A172 (cell line): ENCODE results near the gene PLPP2. TPM values are rescaled to one million over a fixed set of nuclear protein-coding genes. Genes with fewer than 3 reads are reported as not detected.

Experiments
- DNase-seq: peaks from one replicate; pipeline ENCODE4 v3.0.0-alpha.2; 2015; ENCODE audit warnings: low spot score
- total RNA-seq: library from RNA; depleted of rRNA; stranded (reverse); fragments of >200 nt; shearing (Covaris generic); gene quantifications from 2 replicates; pipeline ENCODE4 v1.2.3, GENCODE V29; 2014; rRNA removed

The PLPP2 gene
- total RNA-seq: 176 and 203 TPM in 2 replicates

GRCh38 chr19:291006-291521 is at the start of gene PLPP2:
TSS of gene PLPP2 (minus strand) at chr19:291403. CDS start at chr19:291336, 67 bp downstream.
- peak; percentile 23 for DNase-seq

GRCh38 chr19:340620-341385 is 49.6 kb upstream of the PLPP2 start:
- DNase-seq: no peak

- DNase-seq: peak; percentile 31
These were observed 48.2 kb upstream of the PLPP2 start for GRCh38 chr19:339262-339887.

GRCh38 chr19:338421-338820 is 47.2 kb upstream of the PLPP2 start:
- DNase-seq: no peak

- DNase-seq: no peak
These were observed 44.9 kb upstream of the PLPP2 start for GRCh38 chr19:336067-336614.

DNA sequence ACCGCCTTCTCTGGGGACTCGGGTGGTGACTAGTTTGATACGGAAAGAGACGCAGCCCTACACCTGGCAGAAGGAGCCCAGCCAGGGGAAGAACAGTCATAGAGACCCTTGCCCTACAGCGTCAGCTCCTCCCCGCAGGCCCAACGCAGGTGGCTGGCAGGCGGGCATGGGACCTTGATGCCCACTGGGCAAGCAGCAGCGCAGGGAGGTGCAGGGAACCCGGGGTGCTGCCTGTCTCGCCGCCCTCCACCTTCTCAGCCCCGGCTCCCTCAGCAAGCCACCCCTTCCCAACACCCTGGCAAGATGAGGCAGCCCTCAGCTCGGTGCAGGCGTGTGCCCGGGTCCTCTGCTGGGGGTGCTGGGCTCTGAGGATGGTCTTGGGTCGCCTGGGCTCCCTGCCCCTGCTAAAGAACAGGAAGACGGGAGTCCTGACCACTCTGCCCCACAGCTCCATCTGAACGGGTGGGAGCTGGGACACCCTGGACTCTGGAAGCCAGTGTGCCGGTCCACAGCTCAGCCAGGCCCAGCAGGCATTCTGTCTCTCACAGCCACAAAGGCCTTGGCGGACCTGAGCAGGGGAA is 44.4 kb upstream of the PLPP2 start:
- no peak for DNase-seq

DNA sequence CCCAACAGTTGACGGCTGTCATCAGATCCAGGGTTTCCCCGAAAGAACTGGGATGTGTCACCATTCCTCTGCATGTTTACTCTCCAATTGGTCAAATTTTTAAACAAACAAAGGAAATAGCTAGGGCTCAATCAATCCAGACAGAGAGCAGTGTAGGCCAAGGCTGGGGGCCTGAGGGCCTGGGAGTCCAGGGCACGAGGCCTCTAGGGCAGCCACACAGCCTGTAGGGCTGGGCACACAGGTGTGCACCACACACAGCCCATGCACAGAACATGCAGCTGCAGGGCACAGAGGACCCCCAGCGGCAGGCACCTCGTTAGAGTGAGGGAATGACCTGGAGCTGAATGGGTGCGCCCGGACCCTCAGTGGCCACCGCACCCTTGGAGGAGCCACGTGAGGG is 43.9 kb upstream of the PLPP2 start:
- no peak for DNase-seq

GRCh38 chr19:334296-335071 is 43.3 kb upstream of the PLPP2 start:
- DNase-seq: peak; percentile 10

- DNase-seq: no peak
These were observed 39.3 kb upstream of the PLPP2 start for GRCh38 chr19:330503-330902.

DNA sequence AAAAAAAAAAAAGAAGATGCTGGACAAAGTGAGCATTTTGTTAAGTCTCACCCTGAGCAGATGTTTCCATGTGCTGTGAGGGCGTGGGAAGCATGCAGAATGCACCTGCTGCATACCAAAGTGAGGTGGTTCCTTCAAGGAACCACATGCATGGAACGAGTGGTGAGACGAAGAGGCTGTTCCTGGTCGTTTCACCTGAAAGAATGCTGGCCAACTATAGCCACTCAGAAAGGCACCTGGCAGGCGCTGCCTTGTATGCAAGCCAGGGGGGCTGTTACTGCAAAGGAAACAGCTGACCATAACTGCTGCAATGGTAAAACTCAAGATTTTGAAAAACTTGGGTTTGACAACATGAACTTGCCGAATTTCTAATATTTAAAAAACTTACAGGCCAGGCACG is 38.7 kb upstream of the PLPP2 start:
- no peak for DNase-seq

DNA sequence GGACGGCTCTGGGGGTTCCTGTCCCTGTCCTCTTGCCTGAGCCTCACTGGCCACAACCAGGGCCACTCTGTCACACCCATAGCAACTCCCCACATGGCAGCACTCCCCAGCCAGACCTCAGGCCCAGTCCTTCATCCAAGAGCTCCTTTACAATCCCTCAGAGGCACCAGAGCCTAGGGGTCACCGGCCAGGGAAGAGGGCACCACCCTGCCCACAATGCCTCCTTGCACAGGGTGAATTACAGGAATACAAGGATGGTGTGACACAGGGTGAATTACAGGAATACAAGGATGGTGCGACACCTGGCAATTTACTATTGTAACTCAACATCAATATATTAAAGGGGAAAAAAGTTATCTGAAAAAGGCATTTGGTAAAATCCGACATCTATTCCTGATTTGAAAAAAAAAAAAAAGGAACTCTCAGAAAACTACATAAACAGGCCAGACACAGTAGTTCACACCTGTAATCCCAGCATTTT is 36.9 kb upstream of the PLPP2 start:
- DNase-seq: peak; percentile 56

DNA sequence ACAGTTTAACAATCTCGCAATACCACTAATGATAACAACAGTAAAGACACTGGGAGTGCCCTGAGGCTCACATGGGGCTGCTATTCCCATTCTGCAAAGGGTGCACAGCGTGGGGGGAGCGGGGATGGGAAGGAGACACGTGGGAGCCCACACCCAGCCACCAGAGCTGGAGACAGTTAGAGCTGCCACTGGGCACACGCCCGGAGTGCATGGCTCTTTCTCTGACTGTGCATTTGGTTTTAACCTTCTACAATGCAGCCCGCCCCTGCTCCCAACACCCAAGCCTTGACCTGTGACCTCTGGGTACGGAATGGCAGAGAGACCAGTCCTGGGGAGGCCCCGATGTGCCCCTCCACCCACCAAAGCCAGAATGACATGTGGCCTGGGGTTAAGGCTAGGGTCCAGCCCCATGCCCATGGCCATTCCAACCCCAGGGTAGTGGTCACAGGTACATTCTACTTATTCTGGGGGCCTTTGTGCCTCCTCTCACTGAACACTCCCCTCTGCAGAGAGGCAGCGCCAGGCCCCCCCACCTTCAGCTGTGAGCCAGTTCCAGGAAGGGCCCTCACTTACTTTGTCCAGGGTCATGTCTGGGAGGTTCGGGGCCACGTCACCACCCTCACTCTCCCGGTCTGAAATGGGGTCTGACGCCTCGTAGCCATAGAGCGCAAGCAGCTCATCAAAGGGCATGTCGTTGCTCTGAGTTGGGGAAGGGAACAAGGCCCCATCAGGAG is 36.3 kb upstream of the PLPP2 start:
- DNase-seq: no peak

DNA sequence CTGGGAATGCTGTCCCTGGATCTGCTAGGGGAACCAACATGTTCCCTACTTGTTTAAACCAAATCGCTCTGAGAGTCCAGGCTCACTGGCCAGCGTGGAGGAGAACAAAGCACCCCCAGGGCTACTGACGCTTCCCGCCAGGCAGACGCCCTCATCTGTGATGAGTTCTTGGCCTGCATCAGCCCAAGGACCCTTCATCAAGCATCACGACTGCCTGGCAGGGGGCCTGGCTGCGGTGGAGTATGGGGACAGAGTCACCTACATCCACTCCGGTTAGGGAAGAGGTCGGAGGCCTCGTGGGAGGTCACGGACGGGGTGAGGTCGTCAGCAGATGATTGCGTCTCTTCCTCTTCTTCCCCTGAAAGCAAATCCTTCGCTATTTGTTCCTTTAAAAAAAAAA is 35.7 kb upstream of the PLPP2 start:
- no peak for DNase-seq

GRCh38 chr19:325937-326565 is 34.8 kb upstream of the PLPP2 start:
- no peak for DNase-seq

DNA sequence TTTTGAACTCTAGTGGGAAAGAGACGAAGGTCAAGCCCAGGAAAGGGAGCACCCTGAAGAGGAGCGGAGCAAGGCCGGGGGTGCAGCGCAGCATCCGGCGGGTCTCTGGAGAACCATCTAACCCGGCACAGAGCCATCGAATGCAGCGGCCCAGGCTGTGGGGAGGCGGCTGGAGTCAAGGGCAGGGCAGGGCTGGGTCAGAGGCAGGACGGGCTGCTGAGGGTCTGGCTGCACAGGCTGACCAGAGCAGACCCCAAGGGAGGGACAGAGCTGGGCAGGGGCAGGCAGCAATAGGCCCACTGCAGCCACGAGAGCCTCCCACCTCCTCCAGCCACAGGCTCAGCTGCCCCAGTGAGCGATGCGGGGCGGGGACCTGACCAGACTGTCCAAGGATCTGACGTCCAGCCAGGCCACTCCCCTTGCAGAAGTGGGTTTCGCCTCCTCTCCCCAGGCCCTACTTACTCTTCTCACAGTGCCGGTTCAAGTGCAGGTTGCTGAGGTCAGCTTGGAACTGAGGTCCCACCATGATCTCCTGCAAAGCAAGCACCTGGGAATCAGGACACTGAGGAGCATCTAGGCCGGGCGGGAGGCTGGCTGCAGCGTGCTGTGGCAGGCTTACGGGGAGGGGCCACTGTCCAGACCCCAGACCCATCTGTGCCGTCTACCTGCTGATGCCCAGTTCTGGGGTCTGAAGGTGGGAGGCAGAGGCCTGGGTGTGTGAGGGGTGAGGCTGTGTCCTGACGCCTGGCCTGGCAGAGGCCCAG is 34.2 kb upstream of the PLPP2 start:
- DNase-seq: no peak

DNA sequence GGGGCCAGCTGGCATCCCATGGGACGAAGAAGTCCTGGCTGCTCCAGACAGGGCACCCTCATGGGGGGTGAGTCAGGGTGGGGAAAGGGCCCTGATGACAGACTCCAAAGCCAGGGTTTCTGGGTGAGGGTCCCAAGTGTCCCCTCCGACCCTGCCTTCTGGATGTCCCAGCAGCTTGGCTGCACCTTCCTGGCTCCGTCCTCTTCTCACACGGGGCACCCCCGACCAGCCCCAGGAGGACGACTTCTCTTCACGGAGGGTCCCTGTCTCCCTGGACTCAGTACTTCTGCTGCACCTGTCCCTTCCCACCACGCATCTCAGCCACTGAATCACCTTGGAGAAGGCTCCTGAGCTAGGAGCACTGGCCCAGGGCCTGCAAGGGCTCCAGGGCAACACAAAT is 33.5 kb upstream of the PLPP2 start:
- no peak for DNase-seq

GRCh38 chr19:322616-323015 is 31.4 kb upstream of the PLPP2 start:
- no peak for DNase-seq

GRCh38 chr19:318509-318774 is 27.2 kb upstream of the PLPP2 start:
- DNase-seq: no peak

DNA sequence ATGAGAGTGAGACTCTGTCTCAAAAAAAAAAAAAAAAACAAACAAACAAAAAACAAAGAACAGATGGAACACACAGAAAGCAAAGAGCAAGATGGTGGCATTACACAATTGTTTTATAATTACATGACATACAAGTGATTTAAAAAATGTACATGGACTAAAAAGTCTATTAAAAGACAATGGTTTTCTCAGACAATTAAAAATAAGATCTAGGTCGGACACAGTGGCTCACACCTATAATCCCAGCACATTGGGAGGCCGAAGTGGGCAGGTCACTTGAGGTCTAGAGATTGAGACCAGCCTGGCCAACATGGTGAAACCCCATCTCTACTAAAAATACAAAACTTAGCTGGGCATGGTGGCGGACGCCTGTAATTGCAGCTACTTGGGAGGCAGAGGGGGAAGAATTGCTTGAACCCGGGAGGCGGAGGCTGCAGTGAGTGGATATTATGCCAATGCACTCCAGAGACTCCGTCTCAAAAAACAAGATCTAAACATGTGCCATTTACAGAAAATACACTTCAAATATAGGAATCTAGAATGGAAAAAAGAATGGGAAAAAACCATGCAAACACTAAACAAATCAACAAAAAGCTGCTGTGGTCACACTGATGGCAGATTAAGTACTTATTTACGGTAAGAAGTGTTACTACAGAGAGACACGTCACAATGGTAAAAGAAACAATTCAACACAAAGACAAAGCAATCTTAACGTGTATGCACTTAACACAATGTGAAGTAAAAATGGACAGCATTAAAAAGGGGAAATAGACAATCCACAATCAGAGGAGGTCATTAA is 26.7 kb upstream of the PLPP2 start:
- DNase-seq: no peak
